ENCODE data around the gene ALKBH8. TPM values are rescaled to one million over a fixed set of nuclear protein-coding genes. Genes with fewer than 3 reads are reported as not detected.
"Not testable (repeated sequence)": the region's sequence is repeated elsewhere in the genome, so short reads cannot be mapped to it uniquely, and the experiment has no call there.

Gene ALKBH8
- total and polyA plus RNA-seq, 2 experiments from 2014 or later, result 2.7 to 5.2 TPM

DNA sequence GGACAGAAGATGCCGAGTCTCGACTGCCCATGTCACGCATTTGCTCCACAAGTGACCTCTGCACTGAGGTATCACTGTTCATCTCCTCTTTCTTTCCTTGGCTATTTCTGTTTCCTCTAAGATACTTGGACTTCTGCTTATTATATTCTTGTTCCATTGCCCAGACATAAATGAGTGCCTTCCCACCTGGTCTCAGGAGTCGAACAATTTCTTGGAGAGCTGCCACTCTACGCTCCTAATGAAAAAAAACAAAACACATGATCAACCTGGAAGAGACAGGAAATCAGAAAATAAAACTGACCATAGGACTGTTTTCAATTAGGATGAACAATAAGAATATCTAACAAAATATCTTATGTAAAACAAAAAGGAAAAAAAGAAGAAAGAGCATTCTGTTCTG lies 60.6 kb downstream of the ALKBH8 start:
- Histone ChIP-seq H3K79me2 (no peaks in the 10 kb centered on the region), H2AFZ (no peak overlapping the region), H3K4me2 (no peak overlapping the region), H3K4me1 (ENCODE audit: insufficient read depth) (no peaks in the 10 kb centered on the region), H3K27me3 (no peaks in the 10 kb centered on the region), H4K20me1 (ENCODE audit: insufficient read depth, poor library complexity, severe bottlenecking) (no peaks in the 10 kb centered on the region), H3K27ac (no peak overlapping the region), H3K9me2 (replicated peaks; ENCODE audit: insufficient read depth) (no peaks in the 10 kb centered on the region), H3K9me3 (ENCODE audit: low read depth) (no peaks in the 10 kb centered on the region), H3K4me3 (no peak overlapping the region), H3K36me3 (replicated peaks; ENCODE audit: insufficient read depth, low read depth) (no peaks in the 10 kb centered on the region)
- TF ChIP-seq CTCF (IDR thresholded peaks at IDR 0.05; ENCODE audit: poor library complexity) (no peak), EZH2phosphoT487 (IDR thresholded peaks at IDR 0.05; ENCODE audit: low read depth, severe bottlenecking, unreplicated experiment) (no peak), EZH2 (IDR thresholded peaks at IDR 0.05; ENCODE audit: borderline replicate concordance) (no peak)
- 98% methylated on average over 5 of the region's 5 CpGs for WGBS (ENCODE audit: low lambda C conversion rate, missing lambda C conversion rate)
- no peak for DNase-seq (ENCODE audit: low spot score)

DNA sequence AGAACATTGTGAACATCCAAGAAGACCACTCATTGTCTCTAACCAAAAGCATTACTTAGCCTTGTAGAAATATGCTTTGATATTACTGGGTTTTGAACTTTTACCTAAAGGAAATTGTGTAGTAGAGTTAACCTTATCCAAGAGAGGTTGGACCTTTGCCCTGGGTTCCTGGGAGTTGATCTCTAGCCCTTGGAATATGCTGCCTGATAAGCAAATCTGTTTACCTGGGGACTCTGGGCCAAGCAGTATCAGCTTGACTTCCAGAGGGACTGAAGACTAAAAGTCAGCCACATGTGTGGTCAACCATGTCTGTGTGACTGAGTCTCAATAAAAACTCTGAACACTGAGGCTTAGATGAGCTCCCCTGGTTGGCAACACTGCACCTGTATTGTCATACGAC lies 63.8 kb downstream of the ALKBH8 start:
- no peak overlapping the region for H3K27ac ChIP-seq
- no peaks in the 10 kb centered on the region for H3K9me3 ChIP-seq (ENCODE audit: low read depth)
- no peaks in the 10 kb centered on the region for H3K27me3 ChIP-seq
- no peak overlapping the region for H2AFZ ChIP-seq
- H4K20me1 ChIP-seq (ENCODE audit: insufficient read depth, poor library complexity, severe bottlenecking), result no peaks in the 10 kb centered on the region
- no peak overlapping the region for H3K4me3 ChIP-seq
- H3K4me2 ChIP-seq, result no peak overlapping the region
- H3K36me3 ChIP-seq (replicated peaks; ENCODE audit: insufficient read depth, low read depth), result no peaks in the 10 kb centered on the region
- 100% methylated on average over 1 of the region's 1 CpG for WGBS (ENCODE audit: low lambda C conversion rate, missing lambda C conversion rate)
- H3K9me2 ChIP-seq (replicated peaks; ENCODE audit: insufficient read depth), result no peaks in the 10 kb centered on the region
- no peaks in the 10 kb centered on the region for H3K79me2 ChIP-seq
- TF ChIP-seq CTCF (IDR thresholded peaks at IDR 0.05; ENCODE audit: poor library complexity) (no peak), EZH2 (IDR thresholded peaks at IDR 0.05; ENCODE audit: borderline replicate concordance) (no peak), EZH2phosphoT487 (IDR thresholded peaks at IDR 0.05; ENCODE audit: low read depth, severe bottlenecking, unreplicated experiment) (no peak)
- H3K4me1 ChIP-seq (ENCODE audit: insufficient read depth), result no peaks in the 10 kb centered on the region
- no peak for DNase-seq (ENCODE audit: low spot score)

GRCh38 chr11:107497371-107497770 lies 68.2 kb downstream of the ALKBH8 start:
- WGBS (ENCODE audit: low lambda C conversion rate, missing lambda C conversion rate), result 92% methylated on average over 7 of the region's 7 CpGs
- H3K79me2 ChIP-seq; H3K27me3 ChIP-seq; H3K9me2 ChIP-seq (replicated peaks; ENCODE audit: insufficient read depth); H4K20me1 ChIP-seq (ENCODE audit: insufficient read depth, poor library complexity, severe bottlenecking); H3K4me2 ChIP-seq; H3K9me3 ChIP-seq (ENCODE audit: low read depth); H2AFZ ChIP-seq; H3K4me3 ChIP-seq; DNase-seq (ENCODE audit: low spot score); H3K27ac ChIP-seq; H3K4me1 ChIP-seq (ENCODE audit: insufficient read depth); H3K36me3 ChIP-seq (replicated peaks; ENCODE audit: insufficient read depth, low read depth): not testable (repeated sequence)

DNA sequence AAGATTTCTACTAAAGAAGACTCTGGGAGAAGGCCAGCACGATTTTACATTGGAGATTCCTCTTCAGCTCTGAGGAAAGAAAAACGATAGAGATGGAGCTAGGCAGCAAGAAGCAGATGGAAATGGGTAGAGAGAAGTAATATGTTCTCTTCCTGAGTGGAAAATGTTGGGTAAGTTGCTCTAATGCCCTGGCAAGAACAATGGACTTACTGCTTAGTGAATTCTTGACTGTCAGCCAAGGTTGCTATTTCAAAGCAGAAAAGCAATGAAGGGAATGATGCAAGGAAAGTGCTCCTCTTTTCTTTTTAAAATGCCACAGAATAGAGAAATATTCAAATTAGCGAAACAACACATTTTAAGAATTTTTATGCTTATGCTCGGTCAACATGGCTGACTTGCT lies 69.5 kb downstream of the ALKBH8 start:
- TF ChIP-seq EZH2 (IDR thresholded peaks at IDR 0.05; ENCODE audit: borderline replicate concordance), result no peak
- no peak for TF ChIP-seq EZH2phosphoT487 (IDR thresholded peaks at IDR 0.05; ENCODE audit: low read depth, severe bottlenecking, unreplicated experiment)
- no peak for TF ChIP-seq CTCF (IDR thresholded peaks at IDR 0.05; ENCODE audit: poor library complexity)
- no peaks in the 10 kb centered on the region for H3K27me3 ChIP-seq
- H2AFZ ChIP-seq, result no peak overlapping the region
- WGBS (ENCODE audit: low lambda C conversion rate, missing lambda C conversion rate), result 96% methylated on average over 4 of the region's 4 CpGs
- H3K9me2 ChIP-seq (replicated peaks; ENCODE audit: insufficient read depth), result no peaks in the 10 kb centered on the region
- H3K9me3 ChIP-seq (ENCODE audit: low read depth), result no peaks in the 10 kb centered on the region
- H3K4me3 ChIP-seq, result no peak overlapping the region
- no peaks in the 10 kb centered on the region for H3K4me1 ChIP-seq (ENCODE audit: insufficient read depth)
- no peaks in the 10 kb centered on the region for H4K20me1 ChIP-seq (ENCODE audit: insufficient read depth, poor library complexity, severe bottlenecking)
- no peak for DNase-seq (ENCODE audit: low spot score)
- no peak overlapping the region for H3K27ac ChIP-seq
- no peaks in the 10 kb centered on the region for H3K79me2 ChIP-seq
- H3K4me2 ChIP-seq, result no peak overlapping the region
- H3K36me3 ChIP-seq (replicated peaks; ENCODE audit: insufficient read depth, low read depth), result no peaks in the 10 kb centered on the region

All from hepatocyte (in vitro differentiated cells).